Measurements from ENCODE around the gene EPB41L5. TPM values are rescaled to one million over a fixed set of nuclear protein-coding genes. Genes with fewer than 3 reads are reported as not detected.
"Not testable (repeated sequence)": the region's sequence is repeated elsewhere in the genome, so short reads cannot be mapped to it uniquely, and the experiment has no call there.

The EPB41L5 gene
- total RNA-seq, 3 donors from 2014 or later = 24.8 to 57.8 (median 42.3) TPM

DNA sequence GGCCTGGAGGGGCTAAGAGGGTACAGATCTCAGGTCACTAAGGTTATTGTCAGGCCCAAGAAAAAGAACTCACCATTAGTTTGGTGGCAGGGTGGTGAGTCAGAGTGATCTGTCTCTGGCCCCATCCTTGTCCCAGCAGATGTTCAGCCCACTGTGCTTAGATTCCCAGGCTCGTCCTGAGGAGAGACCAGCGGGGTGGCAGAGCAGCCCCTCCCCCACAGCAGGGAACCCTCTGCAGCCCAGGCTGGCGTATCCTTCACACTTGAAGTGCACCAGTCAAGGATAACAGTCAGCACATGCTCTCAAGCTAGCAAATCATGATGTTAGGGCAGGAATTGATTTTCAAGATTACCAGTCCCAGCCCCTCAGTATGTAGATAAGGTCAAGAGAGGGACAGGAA, 167.2 kb downstream of the EPB41L5 start:
- Histone ChIP-seq H3K27ac (no peak overlapping the region), H3K36me3 (no peaks in the 10 kb centered on the region), H3K4me3 (no peak overlapping the region), H3K27me3 (no peaks in the 10 kb centered on the region), H3K9me3 (no peaks in the 10 kb centered on the region), H3K4me1 (no peaks in the 10 kb centered on the region)
- no peak for TF ChIP-seq POLR2A (IDR thresholded peaks at IDR 0.05)
- TF ChIP-seq, protein P1, sequence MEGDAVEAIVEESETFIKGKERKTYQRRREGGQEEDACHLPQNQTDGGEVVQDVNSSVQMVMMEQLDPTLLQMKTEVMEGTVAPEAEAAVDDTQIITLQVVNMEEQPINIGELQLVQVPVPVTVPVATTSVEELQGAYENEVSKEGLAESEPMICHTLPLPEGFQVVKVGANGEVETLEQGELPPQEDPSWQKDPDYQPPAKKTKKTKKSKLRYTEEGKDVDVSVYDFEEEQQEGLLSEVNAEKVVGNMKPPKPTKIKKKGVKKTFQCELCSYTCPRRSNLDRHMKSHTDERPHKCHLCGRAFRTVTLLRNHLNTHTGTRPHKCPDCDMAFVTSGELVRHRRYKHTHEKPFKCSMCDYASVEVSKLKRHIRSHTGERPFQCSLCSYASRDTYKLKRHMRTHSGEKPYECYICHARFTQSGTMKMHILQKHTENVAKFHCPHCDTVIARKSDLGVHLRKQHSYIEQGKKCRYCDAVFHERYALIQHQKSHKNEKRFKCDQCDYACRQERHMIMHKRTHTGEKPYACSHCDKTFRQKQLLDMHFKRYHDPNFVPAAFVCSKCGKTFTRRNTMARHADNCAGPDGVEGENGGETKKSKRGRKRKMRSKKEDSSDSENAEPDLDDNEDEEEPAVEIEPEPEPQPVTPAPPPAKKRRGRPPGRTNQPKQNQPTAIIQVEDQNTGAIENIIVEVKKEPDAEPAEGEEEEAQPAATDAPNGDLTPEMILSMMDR (IDR thresholded peaks at IDR 0.05) = no peak
- no peak for TF ChIP-seq POLR2AphosphoS5 (IDR thresholded peaks at IDR 0.05)
- intact Hi-C loops (cut with DNase I; ENCODE audit: low total_unique reads) = no loop called here
- DNase-seq (ENCODE audit: low spot score in 2 of 2) = no peak

DNA sequence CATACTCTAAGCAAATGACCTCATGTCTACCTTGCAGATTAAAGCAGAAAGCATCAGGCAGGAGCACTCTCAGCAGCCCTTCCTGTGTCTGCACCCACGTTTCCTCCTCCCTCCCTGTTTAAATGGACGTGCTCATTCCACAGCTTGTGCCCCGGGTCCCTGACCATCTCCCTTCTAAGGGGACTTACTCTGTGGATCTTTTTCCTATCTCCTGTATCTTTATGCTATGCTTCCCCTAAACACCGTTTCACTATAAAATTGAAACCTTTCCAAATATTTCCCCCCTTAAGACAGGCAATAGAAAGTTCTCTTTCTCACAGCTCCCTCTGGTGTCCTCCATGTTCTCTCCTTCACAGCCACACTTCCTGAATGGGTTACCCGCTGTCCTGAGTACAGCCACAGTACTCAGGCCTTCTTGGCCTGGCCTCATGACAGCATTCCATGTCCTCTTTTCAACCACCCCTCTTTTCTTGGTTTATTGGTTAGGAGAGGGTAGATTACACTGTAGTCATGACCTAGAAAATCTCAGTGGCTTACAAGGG, 169.2 kb downstream of the EPB41L5 start:
- Histone ChIP-seq H3K9me3 (no peaks in the 10 kb centered on the region), H3K36me3 (no peaks in the 10 kb centered on the region), H3K4me3 (no peak overlapping the region), H3K27me3 (no peaks in the 10 kb centered on the region), H3K4me1 (no peaks in the 10 kb centered on the region), H3K27ac (no peak overlapping the region)
- DNase-seq (ENCODE audit: low spot score in 2 of 2) = no peak
- TF ChIP-seq, protein P1 (IDR thresholded peaks at IDR 0.05) = no peak
- TF ChIP-seq POLR2A (IDR thresholded peaks at IDR 0.05) (no peak), POLR2AphosphoS5 (IDR thresholded peaks at IDR 0.05) (no peak)
- intact Hi-C loops (cut with DNase I; ENCODE audit: low total_unique reads) = no loop called here

DNA sequence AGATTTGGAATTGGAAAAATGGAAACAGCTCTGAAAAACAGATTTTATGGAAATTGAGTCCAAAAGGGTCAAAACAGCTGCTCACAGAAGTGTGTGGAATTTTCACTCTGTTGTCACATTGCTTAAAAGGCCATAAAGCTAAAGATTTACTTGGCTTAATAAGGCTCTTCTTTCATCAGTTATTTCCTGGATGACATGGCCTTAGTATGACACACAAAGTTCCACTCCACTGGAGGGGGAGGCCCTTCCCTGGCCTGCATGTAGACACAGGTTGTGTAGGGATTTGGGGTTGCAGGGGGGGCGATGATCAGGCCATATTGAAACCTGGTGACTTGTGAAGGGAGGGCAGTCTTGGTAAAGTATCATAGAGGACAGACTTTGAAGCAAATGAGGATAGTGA, 176.3 kb downstream of the EPB41L5 start:
- Histone ChIP-seq H3K4me3 (no peak overlapping the region), H3K36me3 (no peaks in the 10 kb centered on the region), H3K4me1 (no peaks in the 10 kb centered on the region), H3K9me3 (peaks cover 0 to 18% of the 10 kb centered on the region in 2 donors), H3K27me3 (no peaks in the 10 kb centered on the region), H3K27ac (no peak overlapping the region)
- no peak for DNase-seq (ENCODE audit: low spot score in 2 of 2)
- intact Hi-C loops (cut with DNase I; ENCODE audit: low total_unique reads) = no loop called here
- TF ChIP-seq POLR2AphosphoS5 (IDR thresholded peaks at IDR 0.05) (no peak), POLR2A (IDR thresholded peaks at IDR 0.05) (no peak)
- TF ChIP-seq, protein P1 (IDR thresholded peaks at IDR 0.05) = no peak

DNA sequence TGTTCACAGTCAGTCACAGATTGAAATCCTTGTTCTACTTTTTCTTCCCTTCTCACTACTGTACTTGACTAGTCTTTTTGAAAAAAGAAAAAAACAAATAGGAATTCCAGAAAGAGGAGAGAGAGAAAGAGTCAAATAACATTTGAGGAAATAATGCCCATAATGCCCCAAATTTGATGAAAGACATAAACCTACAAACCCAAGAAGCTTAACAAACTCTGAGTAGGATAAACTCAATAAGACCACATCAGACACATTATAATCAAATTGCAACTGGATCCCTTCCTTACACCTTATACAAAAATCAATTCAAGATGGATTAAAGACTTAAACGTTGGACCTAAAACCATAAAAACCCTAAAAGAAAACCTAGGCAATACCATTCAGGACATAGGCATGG, 179.4 kb downstream of the EPB41L5 start:
- Histone ChIP-seq H3K27ac (no peak overlapping the region), H3K36me3 (no peaks in the 10 kb centered on the region), H3K4me1 (no peaks in the 10 kb centered on the region), H3K27me3 (no peaks in the 10 kb centered on the region), H3K9me3 (peaks cover 9 to 18% of the 10 kb centered on the region in 2 donors), H3K4me3 (no peak overlapping the region)
- TF ChIP-seq POLR2AphosphoS5 (IDR thresholded peaks at IDR 0.05) = no peak
- TF ChIP-seq POLR2A (IDR thresholded peaks at IDR 0.05) = no peak
- DNase-seq (ENCODE audit: low spot score in 2 of 2) = no peak
- intact Hi-C loops (cut with DNase I; ENCODE audit: low total_unique reads) = no loop called here

DNA sequence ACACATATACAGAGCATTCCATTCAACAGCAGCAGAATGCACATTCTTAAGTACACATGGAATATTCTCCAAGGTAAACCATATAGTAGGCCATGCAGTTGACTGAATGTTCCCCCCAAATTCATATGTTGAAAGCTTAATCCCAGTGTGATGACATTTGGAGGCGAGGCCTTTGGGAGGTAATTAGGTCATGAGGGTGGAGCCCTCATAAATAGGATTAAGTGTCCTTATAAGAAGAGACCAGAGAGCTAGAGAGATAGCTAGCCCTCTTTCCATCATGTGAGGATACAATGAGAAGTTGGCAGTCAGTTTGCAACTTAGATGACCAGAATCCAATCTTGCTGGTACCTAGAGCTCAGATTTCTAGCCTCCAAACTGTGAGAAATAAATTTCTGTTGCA, 182.7 kb downstream of the EPB41L5 start:
- intact Hi-C loops (cut with DNase I; ENCODE audit: low total_unique reads) = no loop called here
- peaks cover 9 to 28% of the 10 kb centered on the region in 2 donors for H3K9me3 ChIP-seq
- H3K27me3 ChIP-seq = no peaks in the 10 kb centered on the region
- H3K4me3 ChIP-seq = no peak overlapping the region
- H3K36me3 ChIP-seq = no peaks in the 10 kb centered on the region
- no peak for DNase-seq (ENCODE audit: low spot score in 2 of 2)
- no peak for TF ChIP-seq POLR2A (IDR thresholded peaks at IDR 0.05)
- no peak for TF ChIP-seq POLR2AphosphoS5 (IDR thresholded peaks at IDR 0.05)
- TF ChIP-seq, protein P1 (IDR thresholded peaks at IDR 0.05) = no peak
- no peak overlapping the region for H3K27ac ChIP-seq
- H3K4me1 ChIP-seq = no peaks in the 10 kb centered on the region

DNA sequence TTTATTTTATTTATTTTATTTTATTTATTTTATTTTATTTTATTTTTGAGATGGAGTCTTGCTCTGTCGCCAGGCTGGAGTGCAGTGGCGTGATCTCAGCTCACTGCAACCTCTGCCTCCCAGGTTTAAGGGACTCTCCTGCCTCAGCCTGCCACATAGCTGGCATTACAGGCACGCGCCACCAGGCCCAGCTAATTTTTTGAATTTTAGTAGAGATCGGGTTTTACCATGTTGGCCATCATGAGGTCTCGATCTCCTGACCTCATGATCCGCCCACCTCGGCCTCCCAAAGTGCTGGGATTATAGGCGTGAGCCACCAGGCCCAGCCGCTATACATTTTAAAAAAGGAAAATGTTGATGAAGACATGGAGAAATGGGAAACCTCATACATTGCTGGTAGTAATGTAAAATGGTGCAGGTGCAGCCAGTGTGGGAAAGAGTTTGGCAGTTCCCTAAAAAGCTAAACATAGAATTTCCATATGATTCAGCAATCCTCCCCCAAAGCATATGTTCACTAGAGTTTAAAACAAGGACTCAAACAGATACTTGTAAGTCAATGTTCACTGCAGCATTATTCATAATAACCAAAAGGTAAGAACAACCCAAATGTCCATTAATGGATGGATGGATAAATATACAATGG, 187.1 kb downstream of the EPB41L5 start:
- not testable (repeated sequence) for H3K27ac ChIP-seq; DNase-seq (ENCODE audit: low spot score in 2 of 2)

More for the DNA sequence above, 187.1 kb downstream of the EPB41L5 start:
- H3K27me3 ChIP-seq; intact Hi-C loops (cut with DNase I; ENCODE audit: low total_unique reads); H3K36me3 ChIP-seq; H3K9me3 ChIP-seq; H3K4me3 ChIP-seq; H3K4me1 ChIP-seq: not testable (repeated sequence)

All from breast epithelium (tissue), 4 donors.